CD14-positive monocyte (primary cell): ENCODE data around the gene UCMA. TPM values are rescaled to one million over a fixed set of nuclear protein-coding genes. Genes with fewer than 3 reads are reported as not detected.

Source experiments
- DNase-seq, 3 donors: peaks; one replicate each; pipeline ENCODE4 v3.0.0-alpha.2; 2011 to 2022
- H2AFZ ChIP-seq: 2 replicates; pipeline ENCODE4 v1.6.0; 2012; ENCODE audit warnings: mild to moderate bottlenecking, low read depth, low read length, inconsistent platforms; ENCODE audit not compliant: insufficient read depth, poor library complexity, severe bottlenecking
- H3K27ac ChIP-seq, 2 donors: 1 replicate in 1 of 2; 2 replicates in 1 of 2; pipeline ENCODE4 v1.5.1; 2012 to 2013; ENCODE audit warnings: low read length in 2 of 2, control low read depth in 1 of 2, inconsistent platforms in 1 of 2, low read depth in 1 of 2, mild to moderate bottlenecking in 1 of 2
- H3K27me3 ChIP-seq, 2 donors: one replicate each; pipeline versions ENCODE4 v1.6.0 to v1.6.1; 2011 to 2013; ENCODE audit warnings: low read length in 2 of 2; ENCODE audit not compliant: control insufficient read depth in 2 of 2, insufficient read depth in 2 of 2
- H3K36me3 ChIP-seq, 2 donors: replicated peaks in 1 of 2; 1 replicate in 1 of 2; 2 replicates in 1 of 2; pipeline versions ENCODE4 v1.5.1 to v1.6.1; 2012 to 2013; ENCODE audit warnings: low read length in 2 of 2, control low read depth in 1 of 2, inconsistent platforms in 1 of 2, mild to moderate bottlenecking in 1 of 2; ENCODE audit not compliant: insufficient read depth in 2 of 2, control insufficient read depth in 1 of 2
- H3K4me1 ChIP-seq, 2 donors: 1 replicate in 1 of 2; 2 replicates in 1 of 2; pipeline versions ENCODE4 v1.5.1 to v1.6.1; 2012 to 2013; ENCODE audit warnings: low read length in 2 of 2, control low read depth in 1 of 2, inconsistent platforms in 1 of 2, mild to moderate bottlenecking in 1 of 2, moderate library complexity in 1 of 2; ENCODE audit not compliant: insufficient read depth in 2 of 2, control insufficient read depth in 1 of 2
- H3K4me2 ChIP-seq: replicated peaks from 2 replicates; pipeline ENCODE3; 2012; ENCODE audit warnings: low read length, moderate library complexity, mild to moderate bottlenecking; ENCODE audit not compliant: poor library complexity, severe bottlenecking; ENCODE audit errors: extremely low read depth
- H3K4me3 ChIP-seq, 3 experiments: fragments of 200-600 bp in 1 of 3; sonication (generic) in 1 of 3; replicated peaks in 1 of 3; 1 replicate in 2 of 3; 2 replicates in 1 of 3; pipeline ENCODE4 v1.5.1; 2011 to 2013; ENCODE audit warnings: low read length in 3 of 3, mild to moderate bottlenecking in 3 of 3, control low read depth in 2 of 3, low read depth in 2 of 3, inconsistent platforms in 1 of 3, moderate library complexity in 1 of 3
- H3K79me2 ChIP-seq: 2 replicates; pipeline ENCODE4 v1.6.0; 2012; ENCODE audit warnings: mild to moderate bottlenecking, control low read depth, inconsistent platforms, low read length, moderate library complexity; ENCODE audit not compliant: insufficient read depth
- H3K9ac ChIP-seq: 2 replicates; pipeline ENCODE4 v1.6.0; 2017; ENCODE audit warnings: low read length, mild to moderate bottlenecking; ENCODE audit not compliant: insufficient read depth, poor library complexity, severe bottlenecking
- H3K9me3 ChIP-seq, 2 donors: replicated peaks in 1 of 2; 1 replicate in 1 of 2; 2 replicates in 1 of 2; pipeline versions ENCODE4 v1.5.1 to v1.6.1; 2012 to 2013; ENCODE audit warnings: low read length in 2 of 2, control low read depth in 1 of 2; ENCODE audit not compliant: control insufficient read depth in 1 of 2, insufficient read depth in 1 of 2
- H4K20me1 ChIP-seq: 2 replicates; pipeline ENCODE4 v1.6.0; 2012; ENCODE audit warnings: mild to moderate bottlenecking, low read length, control low read depth, moderate library complexity; ENCODE audit not compliant: insufficient read depth
- H3K27ac Mint-ChIP-seq, 7 donors: one replicate each; pipeline ENCODE4 v1.8.0; 2020; ENCODE audit warnings: mild to moderate bottlenecking in 7 of 7, mixed read lengths in 7 of 7, moderate library complexity in 6 of 7, inconsistent platforms in 2 of 7
- H3K27me3 Mint-ChIP-seq, 3 donors: one replicate each; pipeline ENCODE4 v1.8.0; 2021 to 2022; ENCODE audit warnings: low read depth in 3 of 3, mild to moderate bottlenecking in 3 of 3, mixed read lengths in 3 of 3, moderate library complexity in 3 of 3, inconsistent platforms in 1 of 3
- H3K36me3 Mint-ChIP-seq, 2 donors: one replicate each; pipeline ENCODE4 v1.8.0; 2020; ENCODE audit warnings: mixed read lengths in 2 of 2, inconsistent platforms in 1 of 2, mild to moderate bottlenecking in 1 of 2
- H3K4me1 Mint-ChIP-seq: one replicate; pipeline ENCODE4 v1.8.0; 2020; ENCODE audit warnings: mild to moderate bottlenecking, mixed read lengths
- H3K4me3 Mint-ChIP-seq, 2 donors: one replicate each; pipeline ENCODE4 v1.8.0; 2020; ENCODE audit warnings: mild to moderate bottlenecking in 2 of 2, mixed read lengths in 2 of 2, moderate library complexity in 1 of 2
- H3K9me3 Mint-ChIP-seq, 7 donors: one replicate each; pipeline ENCODE4 v1.8.0; 2020 to 2022; ENCODE audit warnings: mixed read lengths in 7 of 7, mild to moderate bottlenecking in 6 of 7, moderate library complexity in 6 of 7, inconsistent platforms in 2 of 7
- CTCF ChIP-seq: fragments of 200-600 bp; IDR thresholded peaks from one replicate; pipeline ENCODE4 v1.8.0; 2022; ENCODE audit warnings: antibody characterized with exemption, mild to moderate bottlenecking
- WGBS: methylation state at CpG from one replicate; pipeline ENCODE4 v1.1.5; 2013; ENCODE audit warnings: missing lambda C conversion rate; ENCODE audit not compliant: insufficient coverage; 5-methylcytosine and 5-hydroxymethylcytosine counted together
- intact Hi-C, 2 donors: fragments of 100-400 bp; cut with micrococcal nuclease; formaldehyde crosslinking; loops; one replicate each; pipeline versions ENCODE4 v1.15.0 to v1.15.1; 2023
- polyA plus RNA-seq, 3 donors: library from polyadenylated mRNA; depleted of rRNA in 1 of 3; unstranded in 2 of 3; stranded (reverse) in 1 of 3; fragments of 300-500 nt in 2 of 3; fragments of >200 nt in 1 of 3; fragmentation: Illumina TruSeq in 2 of 3; gene quantifications; 1 replicate in 2 of 3; 2 replicates in 1 of 3; pipeline ENCODE4 v1.2.3, GENCODE V29; 2012 to 2021

The UCMA gene
- polyA plus RNA-seq, 3 donors = not detected

- Mint-ChIP-seq H3K4me3 (no peak overlapping the region), H3K4me1 (no peaks in the 10 kb centered on the region), H3K27me3 (peaks cover 1 to 3% (median 2%) of the 10 kb centered on the region in 3 donors), H3K36me3 (no peaks in the 10 kb centered on the region), H3K9me3 (peaks cover 0 to 7% (median 2%) of the 10 kb centered on the region in 7 donors), H3K27ac (no peak overlapping the region)
- no peaks in the 10 kb centered on the region for H3K9me3 ChIP-seq
- WGBS = no CpG with 5 or more reads among the region's 3 CpGs
- no peaks in the 10 kb centered on the region for H3K4me1 ChIP-seq
- no peaks in the 10 kb centered on the region for H4K20me1 ChIP-seq
- DNase-seq = no peak
- no peaks in the 10 kb centered on the region for H3K79me2 ChIP-seq
- H3K9ac ChIP-seq = no peak overlapping the region
- H3K4me2 ChIP-seq = no peak overlapping the region
- H3K27me3 ChIP-seq = no peaks in the 10 kb centered on the region
- H3K36me3 ChIP-seq = no peaks in the 10 kb centered on the region
- H3K27ac ChIP-seq = no peak overlapping the region
- intact Hi-C loops = no loop called here
- no peak overlapping the region for H2AFZ ChIP-seq
- H3K4me3 ChIP-seq = no peak overlapping the region
- no peak for TF ChIP-seq CTCF
Measured at GRCh38 chr10:13241613-13242012, 7.4 kb upstream of the UCMA start.

GRCh38 chr10:13239923-13240322, 5.7 kb upstream of the UCMA start:
- no peaks in the 10 kb centered on the region for H3K36me3 ChIP-seq
- Mint-ChIP-seq H3K36me3 (no peaks in the 10 kb centered on the region), H3K27ac (no peak overlapping the region), H3K27me3 (peaks cover 2 to 4% (median 3%) of the 10 kb centered on the region in 3 donors), H3K4me3 (no peak overlapping the region), H3K9me3 (peaks cover 0 to 7% (median 2%) of the 10 kb centered on the region in 7 donors), H3K4me1 (no peaks in the 10 kb centered on the region)
- intact Hi-C loops = no loop called here
- no peaks in the 10 kb centered on the region for H4K20me1 ChIP-seq
- H3K4me1 ChIP-seq = no peaks in the 10 kb centered on the region
- no peak for DNase-seq
- no peak overlapping the region for H3K27ac ChIP-seq
- no peaks in the 10 kb centered on the region for H3K79me2 ChIP-seq
- TF ChIP-seq CTCF = no peak
- no peak overlapping the region for H3K4me2 ChIP-seq
- H3K4me3 ChIP-seq = no peak overlapping the region
- no peak overlapping the region for H2AFZ ChIP-seq
- H3K9ac ChIP-seq = no peak overlapping the region
- H3K27me3 ChIP-seq = no peaks in the 10 kb centered on the region
- H3K9me3 ChIP-seq = no peaks in the 10 kb centered on the region
- 100% methylated on average over 3 of the region's 7 CpGs for WGBS
